ENCODE results near the gene PCYT2. TPM values are rescaled to one million over a fixed set of nuclear protein-coding genes. Genes with fewer than 3 reads are reported as not detected.

Gene PCYT2
- total RNA-seq, 4 donors from 2014 or later = 36.0 to 64.9 (median 46.6) TPM

- H3K4me1 ChIP-seq = peaks cover 0 to 21% (median 13%) of the 10 kb centered on the region in 4 donors
- no peak for DNase-seq (ENCODE audit: low spot score in 2 of 2)
- H3K9me3 ChIP-seq = no peaks in the 10 kb centered on the region
- no peak overlapping the region for H3K4me3 ChIP-seq
- no peak overlapping the region for H3K27ac ChIP-seq
- H3K36me3 ChIP-seq = no peaks in the 10 kb centered on the region
- TF ChIP-seq EP300 (IDR thresholded peaks at IDR 0.05) = no peak
- TF ChIP-seq CTCF (IDR thresholded peaks at IDR 0.05) = no peak
- TF ChIP-seq POLR2A (IDR thresholded peaks at IDR 0.05) = no peak
- WGBS, 2 donors = 73 to 80% methylated on average over 12 to 13 of the region's 13 CpGs
- peaks cover 0 to 10% of the 10 kb centered on the region in 2 donors for H3K27me3 ChIP-seq
Observed at GRCh38 chr17:81931189-81931556, 20.0 kb upstream of the PCYT2 start.

GRCh38 chr17:81930142-81931125, 19.2 kb upstream of the PCYT2 start:
- peaks cover 0 to 3% of the 10 kb centered on the region in 2 donors for H3K27me3 ChIP-seq
- no peak for DNase-seq (ENCODE audit: low spot score in 2 of 2)
- peaks cover 0 to 28% (median 15%) of the 10 kb centered on the region in 4 donors for H3K4me1 ChIP-seq
- H3K9me3 ChIP-seq = no peaks in the 10 kb centered on the region
- TF ChIP-seq EP300 (IDR thresholded peaks at IDR 0.05) (no peak), POLR2A (IDR thresholded peaks at IDR 0.05) (no peak), CTCF (IDR thresholded peaks at IDR 0.05) (no peak)
- no peak overlapping the region for H3K4me3 ChIP-seq
- no peaks in the 10 kb centered on the region for H3K36me3 ChIP-seq
- H3K27ac ChIP-seq = no peak overlapping the region
- WGBS, 2 donors = 70 to 74% methylated on average over 19 to 20 of the region's 20 CpGs

GRCh38 chr17:81929253-81930141, 18.3 kb upstream of the PCYT2 start:
- Histone ChIP-seq H3K27ac (no peak overlapping the region), H3K27me3 (peaks cover 0 to 3% of the 10 kb centered on the region in 2 donors), H3K4me1 (peaks cover 0 to 38% (median 25%) of the 10 kb centered on the region in 4 donors), H3K4me3 (no peak overlapping the region), H3K36me3 (no peaks in the 10 kb centered on the region), H3K9me3 (no peaks in the 10 kb centered on the region)
- DNase-seq (ENCODE audit: low spot score in 2 of 2) = no peak
- no peak for TF ChIP-seq EP300 (IDR thresholded peaks at IDR 0.05)
- no peak for TF ChIP-seq CTCF (IDR thresholded peaks at IDR 0.05)
- TF ChIP-seq POLR2A (IDR thresholded peaks at IDR 0.05) = no peak
- WGBS, 2 donors = 83 to 94% methylated on average over 21 to 31 of the region's 31 CpGs

GRCh38 chr17:81928544-81929252, 17.5 kb upstream of the PCYT2 start:
- H3K4me3 ChIP-seq = peak overlapping the region in 3 of 4 donors; percentile 15 to 100 (median 57)
- DNase-seq (ENCODE audit: low spot score in 2 of 2) = no peak
- H3K4me1 ChIP-seq = peaks cover 0 to 46% (median 31%) of the 10 kb centered on the region in 4 donors
- H3K36me3 ChIP-seq = no peaks in the 10 kb centered on the region
- no peaks in the 10 kb centered on the region for H3K9me3 ChIP-seq
- TF ChIP-seq EP300 (IDR thresholded peaks at IDR 0.05) (no peak), CTCF (IDR thresholded peaks at IDR 0.05) (no peak), POLR2A (IDR thresholded peaks at IDR 0.05) (no peak)
- peak overlapping the region in 1 of 4 donors; percentile 21 for H3K27ac ChIP-seq
- 36 to 41% methylated on average over 28 to 29 of the region's 44 CpGs for WGBS, 2 donors
- H3K27me3 ChIP-seq = peaks cover 0 to 3% of the 10 kb centered on the region in 2 donors
